PFSK-1 (cell line): Measurements from ENCODE around the gene THSD4.

Experiments
- POLR2AphosphoS5 ChIP-seq: IDR thresholded peaks from 2 replicates; pipeline ENCODE4 v1.6.1; 2012; ENCODE audit warnings: low read depth, mild to moderate bottlenecking, control low read depth, low read length, moderate library complexity
- SIN3A ChIP-seq: IDR thresholded peaks from 2 replicates; pipeline ENCODE4 v1.6.1; 2012; ENCODE audit warnings: mild to moderate bottlenecking, low read length, moderate library complexity, borderline replicate concordance; ENCODE audit not compliant: insufficient read depth
- TF ChIP-seq, protein P1 (sequence below), 2 experiments: IDR thresholded peaks; 2 replicates each; pipeline versions ENCODE4 v1.6.1 to v1.8.0; 2011 to 2012; ENCODE audit warnings: low read depth in 2 of 2, low read length in 2 of 2, control low read depth in 1 of 2, inconsistent platforms in 1 of 2, mild to moderate bottlenecking in 1 of 2, moderate library complexity in 1 of 2; ENCODE audit not compliant: insufficient read depth in 1 of 2

DNA sequence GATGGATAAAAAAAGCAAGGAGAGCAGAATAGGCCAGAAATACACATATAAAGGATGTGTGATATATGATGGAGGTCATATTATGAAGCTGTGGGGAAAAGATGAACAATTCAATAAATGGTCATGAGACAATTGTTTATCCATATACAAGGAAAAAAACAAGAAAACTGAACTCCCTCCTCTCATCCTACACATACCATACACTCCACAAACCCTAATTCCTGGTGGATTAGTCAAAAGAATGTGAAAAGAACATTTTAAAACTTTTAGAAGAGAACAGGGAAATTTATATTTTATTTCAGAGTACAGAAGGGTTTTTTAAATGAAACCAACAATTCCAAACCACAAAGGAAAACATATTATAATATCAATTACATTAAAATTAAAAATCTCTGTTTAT lies 660.6 kb downstream of the THSD4 start:
- TF ChIP-seq, protein P1, sequence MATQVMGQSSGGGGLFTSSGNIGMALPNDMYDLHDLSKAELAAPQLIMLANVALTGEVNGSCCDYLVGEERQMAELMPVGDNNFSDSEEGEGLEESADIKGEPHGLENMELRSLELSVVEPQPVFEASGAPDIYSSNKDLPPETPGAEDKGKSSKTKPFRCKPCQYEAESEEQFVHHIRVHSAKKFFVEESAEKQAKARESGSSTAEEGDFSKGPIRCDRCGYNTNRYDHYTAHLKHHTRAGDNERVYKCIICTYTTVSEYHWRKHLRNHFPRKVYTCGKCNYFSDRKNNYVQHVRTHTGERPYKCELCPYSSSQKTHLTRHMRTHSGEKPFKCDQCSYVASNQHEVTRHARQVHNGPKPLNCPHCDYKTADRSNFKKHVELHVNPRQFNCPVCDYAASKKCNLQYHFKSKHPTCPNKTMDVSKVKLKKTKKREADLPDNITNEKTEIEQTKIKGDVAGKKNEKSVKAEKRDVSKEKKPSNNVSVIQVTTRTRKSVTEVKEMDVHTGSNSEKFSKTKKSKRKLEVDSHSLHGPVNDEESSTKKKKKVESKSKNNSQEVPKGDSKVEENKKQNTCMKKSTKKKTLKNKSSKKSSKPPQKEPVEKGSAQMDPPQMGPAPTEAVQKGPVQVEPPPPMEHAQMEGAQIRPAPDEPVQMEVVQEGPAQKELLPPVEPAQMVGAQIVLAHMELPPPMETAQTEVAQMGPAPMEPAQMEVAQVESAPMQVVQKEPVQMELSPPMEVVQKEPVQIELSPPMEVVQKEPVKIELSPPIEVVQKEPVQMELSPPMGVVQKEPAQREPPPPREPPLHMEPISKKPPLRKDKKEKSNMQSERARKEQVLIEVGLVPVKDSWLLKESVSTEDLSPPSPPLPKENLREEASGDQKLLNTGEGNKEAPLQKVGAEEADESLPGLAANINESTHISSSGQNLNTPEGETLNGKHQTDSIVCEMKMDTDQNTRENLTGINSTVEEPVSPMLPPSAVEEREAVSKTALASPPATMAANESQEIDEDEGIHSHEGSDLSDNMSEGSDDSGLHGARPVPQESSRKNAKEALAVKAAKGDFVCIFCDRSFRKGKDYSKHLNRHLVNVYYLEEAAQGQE (IDR thresholded peaks at IDR 0.05; ENCODE audit: insufficient read depth in 1 of 2, low read depth in 2 of 2, low read length in 2 of 2): no peak
- TF ChIP-seq POLR2AphosphoS5: no peak
- no peak for TF ChIP-seq SIN3A
